SK-N-SH (cell line): Measurements from ENCODE around the gene MYEOV. TPM values are rescaled to one million over a fixed set of nuclear protein-coding genes. Genes with fewer than 3 reads are reported as not detected.

Experiments used
- CTCF ChIA-PET: fragments of 300-600, 350-600 bp; formaldehyde crosslinking; extraction: SDS; loops from one replicate; lab custom pipeline; 2021; lab: Yijun Ruan, JAX
- POLR2A ChIA-PET: fragments of 350-600 bp; sonication (Branson Sonifier 250); formaldehyde crosslinking; extraction: SDS; loops from one replicate; lab custom pipeline; 2020; ENCODE audit warnings: antibody characterized with exemption, inconsistent platforms; lab: Yijun Ruan, JAX
- DNase-seq: peaks from one replicate; pipeline ENCODE4 v3.0.0; 2012
- H2AFZ ChIP-seq: fragments of 200-600 bp; sonication (generic); 2 replicates; pipeline ENCODE4 v1.8.1; 2016; ENCODE audit warnings: antibody characterized with exemption, mild to moderate bottlenecking, low read depth
- H3F3A ChIP-seq: fragments of 200-600 bp; sonication (generic); replicated peaks from 2 replicates; pipeline ENCODE3; 2016; ENCODE audit warnings: antibody characterized with exemption, mild to moderate bottlenecking; ENCODE audit not compliant: insufficient read depth
- H3K27ac ChIP-seq, 2 experiments: fragments of 200-500 bp in 1 of 2; fragments of 200-600 bp in 1 of 2; sonication (Bioruptor generic) in 1 of 2; sonication (generic), shearing (Covaris generic) in 1 of 2; 2 replicates each; pipeline versions ENCODE4 v1.5.1 to v1.6.1; 2014 to 2016; ENCODE audit warnings: low read depth in 2 of 2, inconsistent platforms in 1 of 2, low read length in 1 of 2, mild to moderate bottlenecking in 1 of 2, mixed read lengths in 1 of 2
- H3K27me3 ChIP-seq: fragments of 200-600 bp; sonication (generic), shearing (Covaris generic); 2 replicates; pipeline ENCODE4 v1.6.1; 2016; ENCODE audit warnings: mixed run types; ENCODE audit not compliant: insufficient read depth
- H3K36me3 ChIP-seq, 2 experiments: fragments of 200-500 bp in 1 of 2; fragments of 200-600 bp in 1 of 2; sonication (Bioruptor generic) in 1 of 2; sonication (generic) in 1 of 2; replicated peaks in 1 of 2; 2 replicates each; pipeline versions ENCODE3 to v1.5.1; 2014 to 2016; ENCODE audit warnings: low read length in 1 of 2, mild to moderate bottlenecking in 1 of 2; ENCODE audit not compliant: insufficient read depth in 2 of 2, control insufficient read depth in 1 of 2
- H3K4me1 ChIP-seq, 2 experiments: fragments of 200-500 bp in 1 of 2; fragments of 200-600 bp in 1 of 2; sonication (Bioruptor generic) in 1 of 2; sonication (generic), shearing (Covaris generic) in 1 of 2; 2 replicates each; pipeline versions ENCODE4 v1.5.1 to v1.6.1; 2014 to 2016; ENCODE audit warnings: low read depth in 1 of 2, low read length in 1 of 2, mixed run types in 1 of 2; ENCODE audit not compliant: insufficient read depth in 2 of 2, control insufficient read depth in 1 of 2
- H3K4me2 ChIP-seq: fragments of 200-600 bp; sonication (generic), shearing (Covaris generic); 2 replicates; pipeline ENCODE4 v1.6.1; 2017; ENCODE audit warnings: mixed run types
- H3K4me3 ChIP-seq, 2 experiments: fragments of 200-500 bp in 1 of 2; fragments of 200-600 bp in 1 of 2; sonication (Bioruptor generic) in 1 of 2; sonication (generic), shearing (Covaris generic) in 1 of 2; 2 replicates each; pipeline versions ENCODE4 v1.5.1 to v1.8.1; 2014 to 2016; ENCODE audit warnings: low read depth in 2 of 2, inconsistent platforms in 1 of 2, low read length in 1 of 2, mild to moderate bottlenecking in 1 of 2, mixed read lengths in 1 of 2, moderate library complexity in 1 of 2
- H3K79me2 ChIP-seq: fragments of 200-600 bp; sonication (generic); 2 replicates; pipeline ENCODE4 v1.8.1; 2017; ENCODE audit warnings: mild to moderate bottlenecking; ENCODE audit not compliant: insufficient read depth
- H3K9ac ChIP-seq: fragments of 200-600 bp; sonication (generic); 2 replicates; pipeline ENCODE4 v1.6.1; 2017; ENCODE audit warnings: mixed run types
- H3K9me2 ChIP-seq: fragments of 200-600 bp; sonication (generic); 2 replicates; pipeline ENCODE4 v1.6.1; 2017; ENCODE audit warnings: mixed run types
- H3K9me3 ChIP-seq: fragments of 200-600 bp; sonication (generic); 2 replicates; pipeline ENCODE4 v1.6.1; 2017; ENCODE audit warnings: mixed run types, mild to moderate bottlenecking, moderate library complexity
- H4K20me1 ChIP-seq: fragments of 200-600 bp; sonication (generic); 2 replicates; pipeline ENCODE4 v1.6.1; 2017; ENCODE audit warnings: mild to moderate bottlenecking, mixed run types; ENCODE audit not compliant: insufficient read depth
- CHD2 ChIP-seq: fragments of 150-350 bp; IDR thresholded peaks from 2 replicates; pipeline ENCODE4 v1.6.1; 2018; ENCODE audit warnings: low read length; ENCODE audit not compliant: partially characterized antibody
- ELF1 ChIP-seq: IDR thresholded peaks from 2 replicates; pipeline ENCODE4 v1.4.0; 2012
- FOXJ3 ChIP-seq: sonication (generic); formaldehyde crosslinking; IDR thresholded peaks from 2 replicates; pipeline ENCODE4 v1.5.1; 2020; ENCODE audit warnings: mild to moderate bottlenecking, missing genetic modification reagents
- GATA2 ChIP-seq: sonication (generic); formaldehyde crosslinking; IDR thresholded peaks from 2 replicates; pipeline ENCODE4 v1.5.0; 2020; ENCODE audit warnings: mild to moderate bottlenecking, missing genetic modification reagents
- MEF2A ChIP-seq: IDR thresholded peaks from 2 replicates; pipeline ENCODE4 v1.4.0; 2012; ENCODE audit warnings: low read depth, borderline replicate concordance
- MXI1 ChIP-seq: IDR thresholded peaks from 2 replicates; pipeline ENCODE4 v1.6.1; 2012; ENCODE audit warnings: mild to moderate bottlenecking, low read depth, low read length, improper control_type of control experiment
- NFIC ChIP-seq: IDR thresholded peaks from 2 replicates; pipeline ENCODE4 v1.4.0; 2012; ENCODE audit warnings: borderline replicate concordance
- NRF1 ChIP-seq: IDR thresholded peaks from 2 replicates; pipeline ENCODE4 v1.6.1; 2012; ENCODE audit warnings: low read depth, mild to moderate bottlenecking, low read length
- POLR2AphosphoS5 ChIP-seq: IDR thresholded peaks from 2 replicates; pipeline ENCODE4 v1.6.1; 2012; ENCODE audit warnings: low read depth, low read length
- RAD21 ChIP-seq: IDR thresholded peaks from 2 replicates; pipeline ENCODE4 v1.6.1; 2012; ENCODE audit warnings: mild to moderate bottlenecking, low read length
- RXRA ChIP-seq: IDR thresholded peaks from 2 replicates; pipeline ENCODE4 v1.4.0; 2012; ENCODE audit warnings: low read depth, mild to moderate bottlenecking, borderline replicate concordance
- SIN3A ChIP-seq: IDR thresholded peaks from 2 replicates; pipeline ENCODE4 v1.6.1; 2012; ENCODE audit warnings: low read depth, mild to moderate bottlenecking, low read length, moderate library complexity, borderline replicate concordance
- SMC3 ChIP-seq: IDR thresholded peaks from 2 replicates; pipeline ENCODE4 v1.6.1; 2012; ENCODE audit warnings: low read depth, low read length, improper control_type of control experiment
- TAF1 ChIP-seq: IDR thresholded peaks from 2 replicates; pipeline ENCODE4 v1.6.1; 2012; ENCODE audit warnings: low read depth, mild to moderate bottlenecking, low read length, moderate library complexity, borderline replicate concordance
- TCF12 ChIP-seq: IDR thresholded peaks from 2 replicates; pipeline ENCODE4 v1.4.0; 2012
- TEAD4 ChIP-seq: IDR thresholded peaks from 2 replicates; pipeline ENCODE4 v1.4.0; 2012; ENCODE audit warnings: mild to moderate bottlenecking, borderline replicate concordance; ENCODE audit not compliant: insufficient read depth
- WGBS: methylation state at CpG from one replicate; pipeline ENCODE4 v1.1.6; 2017; ENCODE audit warnings: low lambda C conversion rate; 5-methylcytosine and 5-hydroxymethylcytosine counted together
- polyA plus RNA-seq, 3 experiments: library from polyadenylated mRNA; depleted of rRNA; stranded (reverse); fragments of >200 nt; gene quantifications; 2 replicates each; pipeline ENCODE4 v1.2.3, GENCODE V29; 2012
- TF ChIP-seq, protein P1 (sequence below): IDR thresholded peaks from 2 replicates; pipeline ENCODE4; 2012
- TF ChIP-seq, protein P2 (sequence below): IDR thresholded peaks from 2 replicates; pipeline ENCODE4 v1.4.0; 2012; ENCODE audit warnings: low read depth, borderline replicate concordance
- TF ChIP-seq, protein P3 (sequence below): fragments of 150-350 bp; IDR thresholded peaks from 2 replicates; pipeline ENCODE4 v1.6.1; 2017; ENCODE audit warnings: antibody characterized with exemption, low read length, low read depth, borderline replicate concordance
- TF ChIP-seq, protein P4 (sequence below): IDR thresholded peaks from 2 replicates; pipeline ENCODE4 v1.4.0; 2012; ENCODE audit warnings: low read depth, borderline replicate concordance
- TF ChIP-seq, protein P5 (sequence below): fragments of 150-350 bp; IDR thresholded peaks from 2 replicates; pipeline ENCODE4 v1.6.1; 2016; ENCODE audit warnings: mild to moderate bottlenecking, low read depth, low read length
- TF ChIP-seq, protein P6 (sequence below): IDR thresholded peaks from 2 replicates; pipeline ENCODE4 v1.4.0; 2012; ENCODE audit warnings: low read depth

MYEOV gene
- polyA plus RNA-seq, 1 of the 3 experiments (the other 2 are of a cell fraction) = 3.0 TPM

DNA sequence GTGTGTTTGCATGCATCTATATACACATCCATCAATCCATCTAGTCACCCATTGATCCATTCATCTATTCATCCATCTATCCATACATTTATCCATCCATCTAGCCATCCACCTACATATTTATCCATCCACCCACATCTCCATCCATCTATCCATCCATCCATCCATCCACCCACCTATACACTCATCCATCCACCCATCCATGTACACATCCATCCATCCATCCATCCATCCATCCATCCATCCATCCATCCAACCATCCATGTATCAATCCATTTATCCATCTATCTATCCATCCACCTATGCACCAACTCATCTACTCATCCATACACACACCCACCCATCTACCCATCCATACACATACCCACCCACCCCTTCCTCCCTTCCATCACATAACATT, 18.8 kb upstream of the MYEOV start:
- no peaks in the 10 kb centered on the region for H3F3A ChIP-seq
- no peaks in the 10 kb centered on the region for H3K9me3 ChIP-seq
- H3K9me2 ChIP-seq = no peaks in the 10 kb centered on the region
- H3K4me1 ChIP-seq = peaks cover 0 to 2% of the 10 kb centered on the region in 2 experiments; a peak in 1 of 4 replicates
- H3K4me2 ChIP-seq = no peak overlapping the region
- no peaks in the 10 kb centered on the region for H3K27me3 ChIP-seq
- POLR2A ChIA-PET = no interaction called here
- H3K79me2 ChIP-seq = no peaks in the 10 kb centered on the region
- H3K9ac ChIP-seq = no peak overlapping the region
- H4K20me1 ChIP-seq = no peaks in the 10 kb centered on the region
- TF ChIP-seq NFIC (no peak), MEF2A (no peak), TAF1 (no peak), NRF1 (no peak), GATA2 (CRISPR knock-in tag) (no peak), CHD2 (no peak), RAD21 (no peak)
- TF ChIP-seq, protein P1, sequence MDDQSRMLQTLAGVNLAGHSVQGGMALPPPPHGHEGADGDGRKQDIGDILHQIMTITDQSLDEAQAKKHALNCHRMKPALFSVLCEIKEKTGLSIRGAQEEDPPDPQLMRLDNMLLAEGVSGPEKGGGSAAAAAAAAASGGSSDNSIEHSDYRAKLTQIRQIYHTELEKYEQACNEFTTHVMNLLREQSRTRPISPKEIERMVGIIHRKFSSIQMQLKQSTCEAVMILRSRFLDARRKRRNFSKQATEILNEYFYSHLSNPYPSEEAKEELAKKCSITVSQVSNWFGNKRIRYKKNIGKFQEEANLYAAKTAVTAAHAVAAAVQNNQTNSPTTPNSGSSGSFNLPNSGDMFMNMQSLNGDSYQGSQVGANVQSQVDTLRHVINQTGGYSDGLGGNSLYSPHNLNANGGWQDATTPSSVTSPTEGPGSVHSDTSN = no peak
- TF ChIP-seq, protein P2, sequence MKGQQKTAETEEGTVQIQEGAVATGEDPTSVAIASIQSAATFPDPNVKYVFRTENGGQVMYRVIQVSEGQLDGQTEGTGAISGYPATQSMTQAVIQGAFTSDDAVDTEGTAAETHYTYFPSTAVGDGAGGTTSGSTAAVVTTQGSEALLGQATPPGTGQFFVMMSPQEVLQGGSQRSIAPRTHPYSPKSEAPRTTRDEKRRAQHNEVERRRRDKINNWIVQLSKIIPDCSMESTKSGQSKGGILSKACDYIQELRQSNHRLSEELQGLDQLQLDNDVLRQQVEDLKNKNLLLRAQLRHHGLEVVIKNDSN = no peak
- TF ChIP-seq, protein P3, sequence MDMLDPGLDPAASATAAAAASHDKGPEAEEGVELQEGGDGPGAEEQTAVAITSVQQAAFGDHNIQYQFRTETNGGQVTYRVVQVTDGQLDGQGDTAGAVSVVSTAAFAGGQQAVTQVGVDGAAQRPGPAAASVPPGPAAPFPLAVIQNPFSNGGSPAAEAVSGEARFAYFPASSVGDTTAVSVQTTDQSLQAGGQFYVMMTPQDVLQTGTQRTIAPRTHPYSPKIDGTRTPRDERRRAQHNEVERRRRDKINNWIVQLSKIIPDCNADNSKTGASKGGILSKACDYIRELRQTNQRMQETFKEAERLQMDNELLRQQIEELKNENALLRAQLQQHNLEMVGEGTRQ = no peak
- TF ChIP-seq, protein P4, sequence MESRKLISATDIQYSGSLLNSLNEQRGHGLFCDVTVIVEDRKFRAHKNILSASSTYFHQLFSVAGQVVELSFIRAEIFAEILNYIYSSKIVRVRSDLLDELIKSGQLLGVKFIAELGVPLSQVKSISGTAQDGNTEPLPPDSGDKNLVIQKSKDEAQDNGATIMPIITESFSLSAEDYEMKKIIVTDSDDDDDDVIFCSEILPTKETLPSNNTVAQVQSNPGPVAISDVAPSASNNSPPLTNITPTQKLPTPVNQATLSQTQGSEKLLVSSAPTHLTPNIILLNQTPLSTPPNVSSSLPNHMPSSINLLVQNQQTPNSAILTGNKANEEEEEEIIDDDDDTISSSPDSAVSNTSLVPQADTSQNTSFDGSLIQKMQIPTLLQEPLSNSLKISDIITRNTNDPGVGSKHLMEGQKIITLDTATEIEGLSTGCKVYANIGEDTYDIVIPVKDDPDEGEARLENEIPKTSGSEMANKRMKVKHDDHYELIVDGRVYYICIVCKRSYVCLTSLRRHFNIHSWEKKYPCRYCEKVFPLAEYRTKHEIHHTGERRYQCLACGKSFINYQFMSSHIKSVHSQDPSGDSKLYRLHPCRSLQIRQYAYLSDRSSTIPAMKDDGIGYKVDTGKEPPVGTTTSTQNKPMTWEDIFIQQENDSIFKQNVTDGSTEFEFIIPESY = no peak
- TF ChIP-seq, all 33 proteins: peak for 0
- H3K27ac ChIP-seq = no peak overlapping the region
- no peak overlapping the region for H3K4me3 ChIP-seq
- DNase-seq = no peak
- CTCF ChIA-PET = no interaction called here
- no peak overlapping the region for H2AFZ ChIP-seq
- no peaks in the 10 kb centered on the region for H3K36me3 ChIP-seq

DNA sequence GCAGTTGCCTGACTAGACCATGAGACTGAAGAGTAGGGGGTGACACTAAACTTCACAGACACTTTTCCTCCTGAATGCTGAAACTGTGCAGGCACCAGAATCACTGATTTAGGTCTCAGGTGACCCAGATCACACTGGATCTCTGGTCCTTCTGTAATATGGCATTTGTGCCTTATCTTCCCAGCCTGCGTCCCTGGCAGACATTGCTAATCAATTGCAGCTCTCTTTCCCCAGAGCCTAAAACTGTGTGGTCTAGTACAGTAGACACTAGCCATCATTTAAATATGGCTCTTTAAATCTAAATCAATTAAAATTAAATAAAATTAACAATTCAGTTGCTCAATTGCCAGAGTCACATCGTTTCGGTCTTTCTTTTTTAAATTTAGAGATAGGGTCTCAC, 17.8 kb upstream of the MYEOV start:
- Histone ChIP-seq H3K9ac (no peak overlapping the region), H3K9me3 (no peaks in the 10 kb centered on the region), H3K4me1 (peaks cover 0 to 2% of the 10 kb centered on the region in 2 experiments; a peak in 2 of 4 replicates), H3K27ac (no peak overlapping the region), H3K4me2 (no peak overlapping the region), H3K27me3 (no peaks in the 10 kb centered on the region), H4K20me1 (no peaks in the 10 kb centered on the region), H2AFZ (no peak overlapping the region), H3K9me2 (no peaks in the 10 kb centered on the region), H3F3A (no peaks in the 10 kb centered on the region), H3K79me2 (no peaks in the 10 kb centered on the region), H3K36me3 (no peaks in the 10 kb centered on the region), H3K4me3 (no peak overlapping the region)
- DNase-seq = no peak
- TF ChIP-seq POLR2AphosphoS5 (no peak), SIN3A (no peak), NRF1 (no peak), MXI1 (no peak), MEF2A (no peak), SMC3 (no peak), TCF12 (no peak), RXRA (no peak), FOXJ3 (CRISPR knock-in tag) (no peak), TEAD4 (no peak), ELF1 (no peak), TAF1 (no peak)
- TF ChIP-seq, protein P1 = no peak
- TF ChIP-seq, protein P5, sequence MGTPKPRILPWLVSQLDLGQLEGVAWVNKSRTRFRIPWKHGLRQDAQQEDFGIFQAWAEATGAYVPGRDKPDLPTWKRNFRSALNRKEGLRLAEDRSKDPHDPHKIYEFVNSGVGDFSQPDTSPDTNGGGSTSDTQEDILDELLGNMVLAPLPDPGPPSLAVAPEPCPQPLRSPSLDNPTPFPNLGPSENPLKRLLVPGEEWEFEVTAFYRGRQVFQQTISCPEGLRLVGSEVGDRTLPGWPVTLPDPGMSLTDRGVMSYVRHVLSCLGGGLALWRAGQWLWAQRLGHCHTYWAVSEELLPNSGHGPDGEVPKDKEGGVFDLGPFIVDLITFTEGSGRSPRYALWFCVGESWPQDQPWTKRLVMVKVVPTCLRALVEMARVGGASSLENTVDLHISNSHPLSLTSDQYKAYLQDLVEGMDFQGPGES = no peak
- TF ChIP-seq, protein P6, sequence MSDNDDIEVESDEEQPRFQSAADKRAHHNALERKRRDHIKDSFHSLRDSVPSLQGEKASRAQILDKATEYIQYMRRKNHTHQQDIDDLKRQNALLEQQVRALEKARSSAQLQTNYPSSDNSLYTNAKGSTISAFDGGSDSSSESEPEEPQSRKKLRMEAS = no peak
- WGBS = 71% methylated on average over 3 of the region's 3 CpGs
- ChIA-PET CTCF (no interaction called here), POLR2A (no interaction called here)
